HG03457 (cell line): ENCODE results near the gene ZNF157.
A peak's percentile ranks its signal among the peaks of the same experiment; 100 is the strongest.
"Not testable (repeated sequence)": the region's sequence is repeated elsewhere in the genome, so short reads cannot be mapped to it uniquely, and the experiment has no call there.

Experiments used
- ATAC-seq: cut with Tn5 transposase; IDR thresholded peaks from one replicate; pipeline ENCODE4 v1.9.1; 2021; ENCODE audit warnings: moderate number of reproducible peaks; ENCODE audit not compliant: unreplicated experiment

Gene ZNF157

DNA sequence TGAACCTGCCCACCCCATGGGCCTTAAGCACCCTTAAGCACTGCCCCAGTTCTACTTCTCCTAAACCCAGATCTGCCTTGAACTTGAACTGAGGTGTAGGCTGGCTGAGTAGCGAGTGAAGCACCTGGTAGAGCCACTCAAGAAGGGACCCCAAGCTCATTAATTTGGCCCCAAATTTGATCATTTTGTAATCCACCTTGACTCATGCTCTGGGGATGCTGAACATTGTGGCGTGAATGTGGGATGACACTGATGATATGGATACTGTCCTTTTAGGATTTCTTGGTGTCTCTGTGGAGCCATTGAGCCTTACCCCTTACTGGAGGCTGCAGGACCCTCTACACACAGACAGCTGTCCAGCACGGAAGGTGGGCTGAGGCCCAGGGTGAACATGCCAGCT lies at the start of gene ZNF157:
ZNF157 (plus strand) TSS at position 301 of the 400 bp plus-strand sequence; CDS start at position 392, 91 bp downstream.
- ATAC-seq = no peak

DNA sequence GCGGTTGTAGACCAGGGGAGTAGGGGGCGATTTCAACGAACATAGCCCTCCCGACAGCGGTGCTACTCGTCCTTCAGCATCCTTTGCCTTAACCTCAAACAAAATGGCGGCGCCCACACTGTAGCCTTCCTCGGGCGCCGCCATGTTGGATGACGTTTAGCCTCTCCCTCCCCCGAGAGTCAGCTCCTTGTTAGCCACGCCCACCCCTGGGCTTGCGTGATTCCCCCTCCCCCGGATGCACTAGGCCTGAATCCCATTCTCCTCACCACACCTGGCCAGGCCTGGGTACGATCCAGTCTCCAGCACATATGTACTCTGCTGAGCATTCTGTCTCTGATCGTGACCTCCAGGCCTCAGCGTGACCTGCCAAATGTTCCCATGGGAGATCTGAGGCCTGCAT lies 49.0 kb upstream of the ZNF157 start:
- ATAC-seq = no peak

GRCh38 chrX:47321823-47322371 lies 48.5 kb upstream of the ZNF157 start:
- no peak for ATAC-seq

GRCh38 chrX:47327902-47328301 lies 42.5 kb upstream of the ZNF157 start:
- ATAC-seq = no peak

DNA sequence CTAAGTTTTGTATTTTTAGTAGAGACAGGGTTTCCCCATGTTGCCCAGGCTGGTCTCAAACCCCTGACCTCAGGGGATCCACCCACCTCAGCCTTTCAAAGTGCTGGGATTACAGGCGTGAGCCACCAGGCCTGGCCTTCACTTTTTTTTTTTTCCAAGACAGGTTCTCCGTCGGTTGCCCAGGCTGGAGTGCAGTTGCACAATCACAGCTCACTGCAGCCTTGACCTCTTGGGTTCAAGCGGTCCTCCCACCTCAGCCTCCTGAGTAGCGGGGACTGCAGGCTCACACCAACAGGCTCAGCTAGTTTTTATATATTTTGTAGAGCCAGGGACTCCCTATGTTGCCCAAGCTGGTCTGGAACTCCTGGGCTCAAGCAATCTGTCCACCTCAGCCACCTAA lies 37.6 kb upstream of the ZNF157 start:
- ATAC-seq = not testable (repeated sequence)

DNA sequence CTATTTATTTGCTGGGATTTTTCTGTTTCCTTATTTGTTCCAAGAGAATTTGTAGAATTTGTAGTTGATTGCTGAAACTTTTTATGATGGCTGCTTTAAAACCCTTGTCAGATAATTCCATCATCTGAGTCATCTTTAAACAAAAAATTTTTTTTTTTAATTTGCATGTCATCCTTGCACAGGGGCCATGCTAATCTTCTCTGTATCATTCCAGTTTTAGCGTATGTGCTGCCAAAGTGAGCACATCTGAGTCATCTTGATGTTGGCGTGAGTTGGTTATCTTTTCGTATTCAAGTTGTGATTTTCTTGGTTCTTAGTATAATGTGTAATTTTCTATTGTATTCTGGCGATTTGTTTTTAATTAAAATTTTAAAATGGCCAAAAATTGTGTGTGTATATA lies 18.7 kb upstream of the ZNF157 start:
- ATAC-seq = no peak

DNA sequence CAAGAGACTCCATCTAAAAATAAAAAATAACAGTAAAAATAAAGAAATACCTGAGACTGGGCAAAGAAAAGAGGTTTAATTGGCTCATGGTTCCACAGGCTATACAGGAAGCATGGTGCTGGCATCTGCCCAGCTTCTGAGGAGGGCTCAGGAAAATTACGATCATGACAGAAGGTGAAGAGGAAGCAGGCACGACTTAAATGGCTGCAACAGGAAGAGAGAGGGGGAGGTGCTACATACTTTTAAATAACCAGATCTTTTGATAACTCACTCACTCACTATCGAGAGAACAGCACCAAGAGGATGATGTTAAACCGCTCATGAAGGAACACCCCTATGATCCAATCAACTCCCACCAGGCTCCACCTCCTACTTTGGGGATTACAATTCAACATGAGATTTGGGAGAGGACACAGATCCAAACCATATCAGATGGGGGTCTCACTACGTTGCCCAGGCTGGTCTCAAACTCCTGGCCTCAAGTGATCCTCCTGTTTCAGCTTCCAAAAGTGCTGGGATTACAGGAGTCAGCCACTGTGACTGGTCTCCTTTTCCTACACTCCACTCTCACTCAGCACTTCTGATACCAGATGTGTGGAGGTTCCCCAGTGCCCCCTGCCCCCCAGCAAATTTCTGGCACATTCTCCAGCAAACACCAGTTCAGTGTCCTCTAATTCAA lies 11.9 kb upstream of the ZNF157 start:
- no peak for ATAC-seq

DNA sequence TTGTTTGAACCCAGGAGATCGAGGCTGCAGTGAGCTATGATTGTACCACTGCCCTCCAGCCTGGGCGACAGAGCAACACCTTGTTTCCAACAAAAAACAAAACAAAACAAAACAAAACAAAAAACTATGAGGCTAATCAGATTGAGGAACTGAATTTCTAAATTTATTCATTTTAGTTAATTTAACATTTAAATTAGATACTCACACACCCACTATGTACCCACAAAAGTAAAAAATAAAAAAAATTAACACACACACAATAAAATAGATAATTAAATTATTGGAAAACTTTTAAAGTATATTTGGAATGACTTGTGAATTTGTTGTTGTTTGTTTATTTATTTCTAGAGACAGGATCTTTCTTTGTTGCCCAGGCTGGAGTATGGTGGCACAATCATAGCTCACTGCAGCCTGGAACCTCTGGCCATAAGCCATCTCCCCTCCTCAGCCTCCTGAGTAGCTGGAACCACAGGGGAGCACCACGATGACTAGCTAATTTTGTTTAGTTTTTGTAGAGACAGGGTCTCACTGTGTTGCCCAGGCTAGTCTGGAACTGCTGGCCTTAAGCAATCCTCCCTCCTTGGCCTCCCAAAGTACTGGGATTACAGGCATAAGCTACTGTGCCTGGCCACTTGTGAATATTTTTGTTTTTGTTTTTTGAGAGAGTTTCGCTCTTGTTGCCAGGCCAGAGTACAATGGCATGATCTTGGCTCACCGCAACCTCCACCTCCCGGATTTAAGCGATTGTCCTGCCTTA lies 9.8 kb upstream of the ZNF157 start:
- no peak for ATAC-seq

GRCh38 chrX:47361538-47362511 lies 8.6 kb upstream of the ZNF157 start:
- ATAC-seq = peak; percentile 72

- ATAC-seq = no peak
Measured at GRCh38 chrX:47366041-47366722, 4.2 kb upstream of the ZNF157 start.

- ATAC-seq = no peak
Measured at GRCh38 chrX:47373198-47373597, 2.8 kb downstream of the ZNF157 start.

GRCh38 chrX:47380268-47380667 lies 9.9 kb downstream of the ZNF157 start:
- ATAC-seq = no peak

- not testable (repeated sequence) for ATAC-seq
Measured at GRCh38 chrX:47380837-47381236, 10.5 kb downstream of the ZNF157 start.

GRCh38 chrX:47384502-47384901 lies 14.1 kb downstream of the ZNF157 start:
- ATAC-seq = no peak

DNA sequence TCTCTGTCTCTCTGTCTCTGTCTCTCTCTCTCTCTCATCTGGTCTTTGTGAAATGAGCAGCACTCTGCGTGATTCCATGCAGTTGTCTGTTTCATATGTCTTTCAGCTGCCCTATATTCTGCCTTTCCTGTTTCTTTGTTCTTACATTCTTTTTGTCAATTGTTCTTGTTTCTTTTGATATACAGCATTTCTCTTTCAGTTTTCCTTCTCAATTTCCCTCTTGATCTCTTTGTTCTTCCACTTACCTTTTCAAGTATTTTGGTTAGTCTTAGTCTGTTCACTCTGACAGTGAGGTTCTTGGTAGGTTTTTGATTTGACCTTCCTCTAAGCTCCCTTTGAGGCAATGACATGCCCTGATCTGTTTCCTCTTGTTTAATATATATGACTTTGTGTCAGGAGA lies 20.4 kb downstream of the ZNF157 start:
- no peak for ATAC-seq

GRCh38 chrX:47413179-47413594 lies 42.8 kb downstream of the ZNF157 start:
- ATAC-seq = no peak

- ATAC-seq = no peak
Measured at GRCh38 chrX:47420265-47420664, 49.9 kb downstream of the ZNF157 start.

GRCh38 chrX:47420962-47421361 lies 50.6 kb downstream of the ZNF157 start:
- ATAC-seq = no peak

GRCh38 chrX:47422444-47422843 lies 52.1 kb downstream of the ZNF157 start:
- ATAC-seq = no peak

- no peak for ATAC-seq
Measured at GRCh38 chrX:47430925-47431324, 60.5 kb downstream of the ZNF157 start.
